Measurements from ENCODE around the gene PTPRN2.

DNA sequence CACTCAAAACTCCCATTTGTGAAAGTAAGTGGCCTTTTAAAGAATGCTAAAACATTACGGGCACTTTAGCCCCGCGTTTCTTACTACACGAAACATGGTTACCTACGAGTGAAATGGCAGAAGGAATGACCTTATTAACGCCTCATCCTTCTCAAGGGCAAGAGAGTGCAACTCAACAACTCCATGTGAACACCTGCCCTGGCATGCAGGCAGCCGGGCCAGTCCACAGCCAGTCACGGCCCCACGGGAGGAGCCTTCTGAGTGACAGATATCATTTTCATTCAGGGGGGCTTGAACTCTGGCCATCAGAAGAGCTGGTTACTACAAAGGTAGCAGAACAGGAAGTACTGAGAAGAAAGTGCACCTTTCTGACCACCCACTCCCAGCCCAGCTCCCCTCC, 236.1 kb downstream of the PTPRN2 start:
- TF ChIP-seq, protein P1, sequence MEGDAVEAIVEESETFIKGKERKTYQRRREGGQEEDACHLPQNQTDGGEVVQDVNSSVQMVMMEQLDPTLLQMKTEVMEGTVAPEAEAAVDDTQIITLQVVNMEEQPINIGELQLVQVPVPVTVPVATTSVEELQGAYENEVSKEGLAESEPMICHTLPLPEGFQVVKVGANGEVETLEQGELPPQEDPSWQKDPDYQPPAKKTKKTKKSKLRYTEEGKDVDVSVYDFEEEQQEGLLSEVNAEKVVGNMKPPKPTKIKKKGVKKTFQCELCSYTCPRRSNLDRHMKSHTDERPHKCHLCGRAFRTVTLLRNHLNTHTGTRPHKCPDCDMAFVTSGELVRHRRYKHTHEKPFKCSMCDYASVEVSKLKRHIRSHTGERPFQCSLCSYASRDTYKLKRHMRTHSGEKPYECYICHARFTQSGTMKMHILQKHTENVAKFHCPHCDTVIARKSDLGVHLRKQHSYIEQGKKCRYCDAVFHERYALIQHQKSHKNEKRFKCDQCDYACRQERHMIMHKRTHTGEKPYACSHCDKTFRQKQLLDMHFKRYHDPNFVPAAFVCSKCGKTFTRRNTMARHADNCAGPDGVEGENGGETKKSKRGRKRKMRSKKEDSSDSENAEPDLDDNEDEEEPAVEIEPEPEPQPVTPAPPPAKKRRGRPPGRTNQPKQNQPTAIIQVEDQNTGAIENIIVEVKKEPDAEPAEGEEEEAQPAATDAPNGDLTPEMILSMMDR (conservative IDR thresholded peaks at IDR 0.05 in 1 of 2, IDR thresholded peaks at IDR 0.05 in 1 of 2; ENCODE audit: extremely low read depth in 1 of 2, insufficient read depth in 1 of 2, low read depth in 1 of 2, low read length in 2 of 2), result no peak
- TF ChIP-seq EZH2 (IDR thresholded peaks at IDR 0.05; ENCODE audit: borderline replicate concordance, low read length), result no peak

All from mammary epithelial cell (primary cell).